Adipocyte (in vitro differentiated cells): Measurements from ENCODE around the gene PCDHGC4.

Experiments
- DNase-seq: peaks from one replicate; pipeline ENCODE4 v3.0.0-alpha.2; 2015; ENCODE audit warnings: low read depth
- H3K27me3 ChIP-seq: replicated peaks from 2 replicates; pipeline ENCODE4 v1.7.0; 2013; ENCODE audit warnings: mild to moderate bottlenecking, low read length, moderate library complexity; ENCODE audit not compliant: control insufficient read depth, insufficient read depth
- H3K36me3 ChIP-seq: 2 replicates; pipeline ENCODE4 v1.7.0; 2013; ENCODE audit warnings: low read length, mild to moderate bottlenecking, moderate library complexity; ENCODE audit not compliant: control insufficient read depth, insufficient read depth, severe bottlenecking
- H3K4me1 ChIP-seq: 2 replicates; pipeline ENCODE4 v1.7.0; 2013; ENCODE audit warnings: mild to moderate bottlenecking, low read length, moderate library complexity; ENCODE audit not compliant: control insufficient read depth, insufficient read depth
- H3K4me3 ChIP-seq: 2 replicates; pipeline ENCODE4 v1.7.0; 2013; ENCODE audit warnings: mild to moderate bottlenecking, low read length, moderate library complexity
- H3K9ac ChIP-seq: 2 replicates; pipeline ENCODE4 v1.7.0; 2013; ENCODE audit warnings: mild to moderate bottlenecking, low read length, moderate library complexity
- H3K9me3 ChIP-seq: 2 replicates; pipeline ENCODE4 v1.7.0; 2013; ENCODE audit warnings: mild to moderate bottlenecking, low read length, moderate library complexity; ENCODE audit not compliant: control insufficient read depth

The PCDHGC4 gene

DNA sequence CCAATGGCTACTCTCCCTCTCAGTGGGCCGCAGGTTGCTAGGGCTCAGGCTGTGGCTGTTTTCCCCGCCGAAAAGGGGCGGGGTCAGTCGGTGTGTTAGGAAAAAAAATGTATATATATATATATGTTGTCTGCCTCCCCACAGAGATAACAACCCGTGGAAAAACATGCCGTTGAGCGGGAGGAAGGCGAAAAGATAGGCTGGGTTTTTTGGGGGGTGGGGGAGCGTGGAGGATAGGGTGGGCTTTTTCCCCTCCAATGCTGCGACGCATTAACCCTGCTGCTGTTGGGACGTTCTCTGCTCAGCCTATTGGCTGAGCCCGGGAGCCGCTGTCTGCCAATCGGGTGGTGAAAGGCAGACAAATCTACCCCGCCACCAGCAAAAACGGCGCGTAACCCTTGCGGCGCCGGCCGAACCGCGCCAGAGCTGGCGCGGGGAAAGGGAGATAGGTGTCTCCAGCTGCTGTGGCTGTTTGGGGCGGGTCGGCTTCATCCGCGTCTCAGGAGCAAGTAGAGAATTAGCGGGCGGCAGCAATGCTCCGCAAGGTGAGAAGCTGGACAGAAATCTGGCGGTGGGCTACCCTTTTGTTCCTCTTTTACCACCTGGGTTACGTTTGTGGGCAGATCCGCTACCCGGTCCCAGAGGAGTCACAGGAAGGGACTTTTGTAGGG is at the start of gene PCDHGC4:
Gene PCDHGC4, plus strand, starts transcription at position 390 of the 671 bp plus-strand sequence. Its CDS starts 144 bp downstream, at position 534.
- H3K36me3 ChIP-seq, result peaks cover 3% of the 10 kb centered on the region
- peaks cover 23% of the 10 kb centered on the region for H3K4me1 ChIP-seq
- H3K27me3 ChIP-seq, result no peaks in the 10 kb centered on the region
- H3K9ac ChIP-seq, result peak within 1 kb of the TSS; percentile 24
- peak within 1 kb of the TSS; percentile 73 for H3K4me3 ChIP-seq
- no peak for DNase-seq
- H3K9me3 ChIP-seq, result no peaks in the 10 kb centered on the region

DNA sequence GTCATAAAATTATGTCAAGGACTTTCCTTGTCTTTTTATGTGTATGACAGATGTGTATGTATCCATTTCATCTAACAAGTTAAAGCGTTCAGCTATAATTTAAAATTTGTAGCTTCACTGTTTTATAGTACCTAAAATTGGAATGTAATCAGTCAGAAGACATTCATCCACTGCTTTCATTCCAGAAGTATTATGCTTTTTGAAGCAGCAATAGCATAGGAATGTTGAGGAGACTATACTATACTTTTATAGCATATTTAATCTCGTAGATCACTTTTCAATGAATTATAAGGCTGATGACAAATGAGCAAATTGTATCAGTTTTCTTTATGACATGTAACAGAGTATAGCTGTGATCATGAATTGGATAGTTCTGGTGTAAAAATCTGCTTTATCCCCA is 47.6 kb upstream of the PCDHGC4 start:
- H3K36me3 ChIP-seq, result no peaks in the 10 kb centered on the region
- no peak overlapping the region for H3K9ac ChIP-seq
- no peak overlapping the region for H3K4me3 ChIP-seq
- H3K4me1 ChIP-seq, result peaks cover under 1% of the 10 kb centered on the region
- no peaks in the 10 kb centered on the region for H3K9me3 ChIP-seq
- DNase-seq, result peak; percentile 31
- H3K27me3 ChIP-seq, result no peaks in the 10 kb centered on the region

DNA sequence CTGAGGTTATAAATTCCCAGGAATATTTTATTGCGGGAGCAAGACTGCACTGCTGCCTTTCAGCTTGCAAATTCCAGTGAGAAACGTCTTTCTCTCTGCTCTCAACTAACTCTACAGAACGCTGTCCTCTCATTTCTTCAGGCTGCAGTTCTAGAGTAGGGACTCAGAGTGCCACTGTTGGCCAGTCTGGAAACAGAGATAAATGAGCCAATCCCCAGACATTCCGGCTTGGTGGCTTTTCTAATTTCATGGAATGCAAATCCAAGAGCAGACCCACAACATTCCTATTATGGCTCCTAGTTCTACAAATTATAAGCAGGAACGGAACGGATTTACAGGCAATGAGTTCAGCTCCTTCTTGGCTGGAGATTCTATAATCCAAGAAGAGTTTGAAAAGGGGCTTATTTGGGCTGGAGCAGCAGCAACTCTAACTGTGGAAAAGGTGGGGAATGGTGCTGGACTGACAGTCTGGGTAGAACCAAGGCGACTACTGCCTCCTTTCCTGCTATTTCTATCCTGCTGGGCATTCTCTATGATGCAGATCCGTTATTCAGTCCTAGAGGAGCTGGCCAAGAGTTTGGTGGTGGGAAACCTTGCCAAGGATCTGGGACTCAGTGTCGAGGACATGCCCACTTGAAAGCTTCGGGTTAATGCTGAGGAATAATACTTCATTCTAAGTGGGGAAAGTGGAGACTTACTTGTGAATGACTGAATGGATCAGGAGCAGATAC is 45.3 kb upstream of the PCDHGC4 start:
- Histone ChIP-seq H3K27me3 (no peaks in the 10 kb centered on the region), H3K4me1 (no peaks in the 10 kb centered on the region), H3K4me3 (no peak overlapping the region), H3K9me3 (no peaks in the 10 kb centered on the region), H3K9ac (no peak overlapping the region), H3K36me3 (no peaks in the 10 kb centered on the region)
- DNase-seq, result no peak

DNA sequence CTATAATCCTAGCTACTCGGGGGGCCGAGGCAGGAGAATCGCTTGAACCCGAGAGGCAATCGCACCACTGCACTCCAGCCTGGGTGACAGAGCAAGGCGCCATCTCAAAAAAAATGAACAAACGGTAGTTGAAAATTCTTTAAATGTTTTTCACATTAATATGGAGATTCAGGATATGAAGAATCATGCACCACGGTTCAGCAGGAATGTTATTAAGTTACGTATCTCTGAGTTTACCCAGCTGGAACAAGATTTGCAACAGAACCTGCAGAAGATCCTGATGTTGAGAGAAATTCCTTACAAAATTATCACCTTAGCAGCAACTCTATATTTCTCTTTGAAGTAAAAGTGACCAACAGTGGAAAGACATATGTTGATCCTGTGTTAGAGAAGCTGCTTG is 44.5 kb upstream of the PCDHGC4 start:
- no peaks in the 10 kb centered on the region for H3K36me3 ChIP-seq
- no peaks in the 10 kb centered on the region for H3K27me3 ChIP-seq
- no peak overlapping the region for H3K9ac ChIP-seq
- no peak overlapping the region for H3K4me3 ChIP-seq
- no peak for DNase-seq
- no peaks in the 10 kb centered on the region for H3K9me3 ChIP-seq
- H3K4me1 ChIP-seq, result no peaks in the 10 kb centered on the region

DNA sequence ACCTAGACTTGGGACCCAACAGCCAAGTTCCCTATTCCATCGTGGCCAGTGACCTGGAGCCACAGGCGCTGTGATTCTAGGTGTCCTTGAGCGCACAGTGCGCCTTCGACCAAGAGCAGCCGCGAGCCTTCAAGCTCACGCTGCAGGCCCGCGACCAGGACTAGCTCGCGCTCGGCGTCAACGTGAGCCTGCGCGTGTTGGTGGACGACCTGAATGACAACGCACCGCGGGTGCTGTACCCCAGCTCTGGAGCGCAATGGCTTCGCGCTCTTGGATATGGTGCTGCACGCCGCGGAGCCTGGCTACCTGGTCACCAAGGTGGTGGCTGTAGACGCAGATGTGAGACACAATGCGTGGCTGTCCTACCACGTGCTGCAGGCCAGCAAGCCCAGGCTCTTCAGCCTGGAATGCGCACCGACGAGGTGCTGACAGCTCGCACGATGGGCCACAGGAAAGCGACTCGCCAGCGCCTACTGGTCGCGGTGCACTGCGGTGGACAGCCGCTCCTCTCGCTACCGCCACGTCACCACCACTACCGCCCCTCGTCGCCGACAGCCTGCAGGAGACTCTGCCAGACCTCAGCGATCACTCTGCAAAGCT is 43.2 kb upstream of the PCDHGC4 start:
- no peaks in the 10 kb centered on the region for H3K4me1 ChIP-seq
- no peak overlapping the region for H3K9ac ChIP-seq
- H3K36me3 ChIP-seq, result no peaks in the 10 kb centered on the region
- no peaks in the 10 kb centered on the region for H3K9me3 ChIP-seq
- no peak overlapping the region for H3K4me3 ChIP-seq
- DNase-seq, result no peak
- no peaks in the 10 kb centered on the region for H3K27me3 ChIP-seq

DNA sequence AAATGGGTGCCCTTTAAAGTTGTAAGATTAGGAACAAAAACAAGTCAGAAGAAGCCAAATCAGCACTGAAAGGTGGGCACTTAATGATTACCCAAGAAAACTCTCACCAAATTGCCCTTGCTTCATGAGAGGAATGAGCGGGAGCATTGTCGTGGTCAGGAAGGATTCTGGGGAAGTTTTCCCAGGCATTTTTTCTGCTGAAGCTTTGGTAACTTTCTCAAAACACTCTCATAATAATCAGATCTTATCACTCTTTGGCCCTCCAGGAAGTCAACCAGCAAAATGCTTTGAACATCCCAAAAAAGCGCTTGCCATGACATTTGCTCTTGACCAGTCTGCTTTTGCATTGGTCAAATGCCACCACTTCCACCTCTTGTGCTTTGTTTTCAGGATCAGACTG is 19.5 kb upstream of the PCDHGC4 start:
- Histone ChIP-seq H3K4me1 (peaks cover 3% of the 10 kb centered on the region), H3K9ac (no peak overlapping the region), H3K4me3 (no peak overlapping the region), H3K27me3 (no peaks in the 10 kb centered on the region), H3K9me3 (no peaks in the 10 kb centered on the region), H3K36me3 (no peaks in the 10 kb centered on the region)
- peak; percentile 29 for DNase-seq

DNA sequence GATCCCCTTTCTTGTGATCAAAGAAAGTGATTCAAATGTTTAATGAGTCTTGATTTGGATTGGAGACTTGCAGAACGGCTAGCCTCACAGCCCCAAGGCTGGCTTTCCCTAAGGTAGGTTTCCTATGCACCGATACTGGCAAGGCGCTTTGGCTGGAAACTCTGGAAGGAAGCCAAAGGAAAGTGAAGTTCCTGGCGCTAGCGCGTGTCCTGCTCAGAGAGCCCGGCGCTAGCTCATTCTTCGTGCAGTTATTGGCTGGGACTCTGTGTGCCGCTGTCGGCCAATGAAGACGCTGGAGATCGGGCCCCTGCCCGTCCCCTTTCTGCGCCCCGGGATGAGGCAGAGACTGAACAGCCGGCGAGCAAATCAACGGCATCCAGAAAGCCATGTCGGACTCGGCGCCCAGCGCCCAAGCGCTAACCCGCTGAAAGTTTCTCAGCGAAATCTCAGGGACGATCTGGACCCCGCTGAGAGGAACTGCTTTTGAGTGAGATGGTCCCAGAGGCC is 9.2 kb upstream of the PCDHGC4 start, which contains the start of gene PCDHGC3:
Gene PCDHGC3, plus strand, starts transcription at position 342 of the 507 bp plus-strand sequence. Its CDS starts 151 bp downstream, at position 493.
- Histone ChIP-seq H3K4me3 (peak within 1 kb of the TSS; percentile 97), H3K27me3 (no peaks in the 10 kb centered on the region), H3K4me1 (peaks cover 25% of the 10 kb centered on the region), H3K9ac (peak within 1 kb of the TSS; percentile 93), H3K36me3 (no peaks in the 10 kb centered on the region), H3K9me3 (no peaks in the 10 kb centered on the region)
- peak; percentile 99 for DNase-seq

DNA sequence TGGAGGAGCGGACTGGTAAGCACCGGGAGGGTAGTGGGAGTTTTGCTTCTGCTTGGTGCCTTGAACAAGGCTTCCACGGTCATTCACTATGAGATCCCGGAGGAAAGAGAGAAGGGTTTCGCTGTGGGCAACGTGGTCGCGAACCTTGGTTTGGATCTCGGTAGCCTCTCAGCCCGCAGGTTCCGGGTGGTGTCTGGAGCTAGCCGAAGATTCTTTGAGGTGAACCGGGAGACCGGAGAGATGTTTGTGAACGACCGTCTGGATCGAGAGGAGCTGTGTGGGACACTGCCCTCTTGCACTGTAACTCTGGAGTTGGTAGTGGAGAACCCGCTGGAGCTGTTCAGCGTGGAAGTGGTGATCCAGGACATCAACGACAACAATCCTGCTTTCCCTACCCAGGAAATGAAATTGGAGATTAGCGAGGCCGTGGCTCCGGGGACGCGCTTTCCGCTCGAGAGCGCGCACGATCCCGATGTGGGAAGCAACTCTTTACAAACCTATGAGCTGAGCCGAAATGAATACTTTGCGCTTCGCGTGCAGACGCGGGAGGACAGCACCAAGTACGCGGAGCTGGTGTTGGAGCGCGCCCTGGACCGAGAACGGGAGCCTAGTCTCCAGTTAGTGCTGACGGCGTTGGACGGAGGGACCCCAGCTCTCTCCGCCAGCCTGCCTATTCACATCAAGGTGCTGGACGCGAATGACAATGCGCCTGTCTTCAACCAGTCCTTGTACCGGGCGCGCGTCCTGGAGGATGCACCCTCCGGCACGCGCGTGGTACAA is 8.5 kb upstream of the PCDHGC4 start:
- DNase-seq, result peak; percentile 90
- Histone ChIP-seq H3K36me3 (no peaks in the 10 kb centered on the region), H3K4me3 (peak overlapping the region; percentile 97), H3K4me1 (peaks cover 25% of the 10 kb centered on the region), H3K9ac (peak overlapping the region; percentile 93), H3K9me3 (no peaks in the 10 kb centered on the region), H3K27me3 (no peaks in the 10 kb centered on the region)

- peak overlapping the region; percentile 97 for H3K4me3 ChIP-seq
- peak; percentile 26 for DNase-seq
Observed at GRCh38 chr5:141477044-141477575, 7.7 kb upstream of the PCDHGC4 start.

GRCh38 chr5:141477815-141478214 is 7.0 kb upstream of the PCDHGC4 start:
- no peaks in the 10 kb centered on the region for H3K9me3 ChIP-seq
- peak overlapping the region; percentile 97 for H3K4me3 ChIP-seq
- peaks cover 25% of the 10 kb centered on the region for H3K4me1 ChIP-seq
- H3K36me3 ChIP-seq, result no peaks in the 10 kb centered on the region
- no peaks in the 10 kb centered on the region for H3K27me3 ChIP-seq
- peak overlapping the region; percentile 93 for H3K9ac ChIP-seq
- peak; percentile 35 for DNase-seq

More at GRCh38 chr5:141477044-141477575, 7.7 kb upstream of the PCDHGC4 start:
- peak overlapping the region; percentile 93 for H3K9ac ChIP-seq
- H3K4me1 ChIP-seq, result peaks cover 25% of the 10 kb centered on the region
- no peaks in the 10 kb centered on the region for H3K9me3 ChIP-seq
- no peaks in the 10 kb centered on the region for H3K27me3 ChIP-seq
- no peaks in the 10 kb centered on the region for H3K36me3 ChIP-seq
